Body of pancreas (tissue), 4 donors: ENCODE measurements around the gene CACNA2D4. TPM values are rescaled to one million over a fixed set of nuclear protein-coding genes. Genes with fewer than 3 reads are reported as not detected.

Experiments used
- ATAC-seq: fragments of 150-250 bp; one replicate; pipeline ENCODE4 v1.9.1; 2016
- DNase-seq, 4 donors: peaks; one replicate each; pipeline ENCODE4 v3.0.0-alpha.2; 2019
- H3K27ac ChIP-seq, 4 donors: fragments of 200-600 bp; sonication (generic); 1 replicate in 3 of 4; 2 replicates in 1 of 4; pipeline versions ENCODE4 v1.5.1 to v1.6.1; 2016 to 2019; ENCODE audit warnings: mild to moderate bottlenecking in 1 of 4, mixed read lengths in 1 of 4, moderate library complexity in 1 of 4
- H3K27me3 ChIP-seq, 2 donors: fragments of 200-600 bp; sonication (generic); one replicate each; pipeline ENCODE4 v1.6.0; 2016; ENCODE audit warnings: mild to moderate bottlenecking in 1 of 2
- H3K36me3 ChIP-seq, 2 donors: fragments of 200-600 bp; sonication (generic); replicated peaks in 1 of 2; 2 replicates each; pipeline ENCODE4 v1.5.1; 2016; ENCODE audit warnings: low read depth in 2 of 2; ENCODE audit not compliant: insufficient read depth in 1 of 2
- H3K4me1 ChIP-seq: fragments of 200-600 bp; sonication (generic); one replicate; pipeline ENCODE4 v1.6.0; 2016
- H3K4me3 ChIP-seq, 2 donors: fragments of 200-600 bp; sonication (generic); 1 replicate in 1 of 2; 2 replicates in 1 of 2; pipeline ENCODE4 v1.5.1; 2016 to 2019
- H3K9me3 ChIP-seq, 3 donors: fragments of 200-600 bp; sonication (generic); 1 replicate in 2 of 3; 2 replicates in 1 of 3; pipeline ENCODE4 v1.5.1; 2016
- CTCF ChIP-seq, 7 experiments: fragments of 450-650 bp in 4 of 7; fragments of 200-600 bp in 3 of 7; sonication (generic) in 3 of 7; IDR thresholded peaks; one replicate each; pipeline ENCODE4 v1.5.1; 2016 to 2019; ENCODE audit warnings: antibody characterized with exemption in 7 of 7
- POLR2A ChIP-seq, 3 donors: fragments of 450-650 bp; IDR thresholded peaks; one replicate each; pipeline ENCODE4 v1.6.1; 2016; ENCODE audit warnings: antibody characterized with exemption in 3 of 3, mild to moderate bottlenecking in 2 of 3
- WGBS, 2 donors: methylation state at CpG; one replicate each; pipeline ENCODE4 v1.1.5; 2017; 5-methylcytosine and 5-hydroxymethylcytosine counted together
- intact Hi-C: fragments of 100-400 bp; cut with DNase I; formaldehyde crosslinking; loops from one replicate; pipeline ENCODE4 v1.15.1; 2023
- total RNA-seq, 2 donors: library from RNA; depleted of rRNA; stranded (reverse); fragments of >200 nt; gene quantifications; one replicate each; pipeline ENCODE4 v1.1.0, GENCODE V29; 2016

The CACNA2D4 gene
- total RNA-seq, 2 donors from 2014 or later: 3.6 TPM; not detected in 1

GRCh38 chr12:1747609-1748008, 170.8 kb downstream of the CACNA2D4 start:
- no peak overlapping the region for H3K27ac ChIP-seq
- no peaks in the 10 kb centered on the region for H3K36me3 ChIP-seq
- no peak overlapping the region for H3K4me3 ChIP-seq
- H3K4me1 ChIP-seq: no peaks in the 10 kb centered on the region
- TF ChIP-seq CTCF (IDR thresholded peaks at IDR 0.05) (no peak), POLR2A (IDR thresholded peaks at IDR 0.05) (no peak)
- no peak for DNase-seq
- intact Hi-C loops: no loop called here
- 71 to 82% methylated on average over 2 of the region's 2 CpGs for WGBS, 2 donors
- no peak for ATAC-seq
- H3K9me3 ChIP-seq: no peaks in the 10 kb centered on the region
- no peaks in the 10 kb centered on the region for H3K27me3 ChIP-seq

- intact Hi-C loops: no loop called here
- H3K4me3 ChIP-seq: no peak overlapping the region
- H3K36me3 ChIP-seq: no peaks in the 10 kb centered on the region
- no peak overlapping the region for H3K27ac ChIP-seq
- 94 to 100% methylated on average over 2 of the region's 2 CpGs for WGBS, 2 donors
- H3K9me3 ChIP-seq: no peaks in the 10 kb centered on the region
- H3K4me1 ChIP-seq: peaks cover 23% of the 10 kb centered on the region
- no peak for ATAC-seq
- H3K27me3 ChIP-seq: no peaks in the 10 kb centered on the region
- TF ChIP-seq POLR2A (IDR thresholded peaks at IDR 0.05): no peak
- no peak for TF ChIP-seq CTCF (IDR thresholded peaks at IDR 0.05)
- DNase-seq: no peak
These were observed 173.5 kb downstream of the CACNA2D4 start for GRCh38 chr12:1744932-1745331.

Other genes starting within 250 kb of the CACNA2D4 start
- gene ADIPOR2, start 227.6 kb downstream of the CACNA2D4 start, total RNA-seq: 10 to 100 TPM; 16.8 to 20.5 TPM
- gene LRTM2, start 98.1 kb downstream of the CACNA2D4 start, total RNA-seq: not detected
- 10 to 100 TPM in 1 of 2 donors, 1 to 10 TPM in 1; 7.9 to 13.2 TPM for gene DCP1B, start 85.8 kb upstream of the CACNA2D4 start, total RNA-seq
- 1 to 10 TPM; 2.3 to 4.4 TPM for gene CACNA1C, start 134.3 kb upstream of the CACNA2D4 start, total RNA-seq